Measurements from ENCODE around the gene SMARCC2. TPM values are rescaled to one million over a fixed set of nuclear protein-coding genes. Genes with fewer than 3 reads are reported as not detected.

Gene SMARCC2
- total and polyA plus RNA-seq, 9 of the 15 experiments (the other 6 are each of a cell fraction or from before 2014, with no cell fraction given): 11.9 to 86.0 (median 36.6) TPM

- TF ChIP-seq PTRF (tag; IDR thresholded peaks at IDR 0.05) (no peak), TAF7 (tag; IDR thresholded peaks at IDR 0.05) (peak; percentile 26; the same call in 1 of the 2 replicates), HOXB6 (CRISPR knock-in tag; IDR thresholded peaks at IDR 0.05; ENCODE audit: borderline replicate concordance) (0 out of 2 replicates have a peak, but pooled peaks have one; percentile 46), ETS2 (tag; IDR thresholded peaks at IDR 0.05; ENCODE audit: borderline replicate concordance, poor library complexity, severe bottlenecking) (no peak), RBM17 (IDR thresholded peaks at IDR 0.05; ENCODE audit: borderline replicate concordance, low read depth, low read length) (no peak), TCF7 (IDR thresholded peaks at IDR 0.05; ENCODE audit: borderline replicate concordance) (no peak), SOX6 (IDR thresholded peaks at IDR 0.05) (peak; percentile 70; the same call in 1 of the 2 replicates), BACH1 (tag; IDR thresholded peaks at IDR 0.05) (no peak), SMC3 (conservative IDR thresholded peaks at IDR 0.05; ENCODE audit: insufficient read depth, low read depth, low read length) (peak; percentile 31; the same call in 1 of the 2 replicates), NR3C1 (CRISPR knock-in tag; IDR thresholded peaks at IDR 0.05) (no peak), ZEB2 (IDR thresholded peaks at IDR 0.05) (peak; percentile 91), ZBTB17 (CRISPR knock-in tag; IDR thresholded peaks at IDR 0.05) (peak; percentile 84), CBX2 (IDR thresholded peaks at IDR 0.05; ENCODE audit: insufficient read depth, low read length, poor library complexity, severe bottlenecking) (no peak), CREM (IDR thresholded peaks at IDR 0.05; ENCODE audit: low read depth) (peak; percentile 87), ELF4 (CRISPR knock-in tag; IDR thresholded peaks at IDR 0.05) (peak; percentile 98), ID3 (CRISPR knock-in tag; IDR thresholded peaks at IDR 0.05) (no peak), ID3 (tag; IDR thresholded peaks at IDR 0.05) (no peak), YY1 (IDR thresholded peaks at IDR 0.05; ENCODE audit: borderline replicate concordance in 1 of 3, control insufficient read depth in 1 of 3, extremely low read depth in 1 of 3, insufficient read depth in 3 of 3, insufficient read length in 1 of 3, insufficient replicate concordance in 2 of 3, low read depth in 1 of 3, low read length in 2 of 3) (peak in 2 of 3 experiments; percentile 28 to 61), MEF2A (IDR thresholded peaks at IDR 0.05; ENCODE audit: control insufficient read depth, low read depth, low read length) (no peak), ZNF124 (CRISPR knock-in tag; IDR thresholded peaks at IDR 0.05) (no peak), NCOA1 (IDR thresholded peaks at IDR 0.05; ENCODE audit: low read depth) (peak; percentile 58; the same call in 1 of the 2 replicates), ZNF445 (CRISPR knock-in tag; IDR thresholded peaks at IDR 0.05; ENCODE audit: low read depth) (peak; percentile 85; the same call in 1 of the 2 replicates), TCF15 (CRISPR knock-in tag; IDR thresholded peaks at IDR 0.05) (no peak)
- TF ChIP-seq, protein P1, sequence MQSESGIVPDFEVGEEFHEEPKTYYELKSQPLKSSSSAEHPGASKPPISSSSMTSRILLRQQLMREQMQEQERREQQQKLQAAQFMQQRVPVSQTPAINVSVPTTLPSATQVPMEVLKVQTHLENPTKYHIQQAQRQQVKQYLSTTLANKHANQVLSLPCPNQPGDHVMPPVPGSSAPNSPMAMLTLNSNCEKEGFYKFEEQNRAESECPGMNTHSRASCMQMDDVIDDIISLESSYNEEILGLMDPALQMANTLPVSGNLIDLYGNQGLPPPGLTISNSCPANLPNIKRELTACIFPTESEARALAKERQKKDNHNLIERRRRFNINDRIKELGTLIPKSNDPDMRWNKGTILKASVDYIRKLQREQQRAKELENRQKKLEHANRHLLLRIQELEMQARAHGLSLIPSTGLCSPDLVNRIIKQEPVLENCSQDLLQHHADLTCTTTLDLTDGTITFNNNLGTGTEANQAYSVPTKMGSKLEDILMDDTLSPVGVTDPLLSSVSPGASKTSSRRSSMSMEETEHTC (IDR thresholded peaks at IDR 0.05): no peak
- TF ChIP-seq, protein P2, sequence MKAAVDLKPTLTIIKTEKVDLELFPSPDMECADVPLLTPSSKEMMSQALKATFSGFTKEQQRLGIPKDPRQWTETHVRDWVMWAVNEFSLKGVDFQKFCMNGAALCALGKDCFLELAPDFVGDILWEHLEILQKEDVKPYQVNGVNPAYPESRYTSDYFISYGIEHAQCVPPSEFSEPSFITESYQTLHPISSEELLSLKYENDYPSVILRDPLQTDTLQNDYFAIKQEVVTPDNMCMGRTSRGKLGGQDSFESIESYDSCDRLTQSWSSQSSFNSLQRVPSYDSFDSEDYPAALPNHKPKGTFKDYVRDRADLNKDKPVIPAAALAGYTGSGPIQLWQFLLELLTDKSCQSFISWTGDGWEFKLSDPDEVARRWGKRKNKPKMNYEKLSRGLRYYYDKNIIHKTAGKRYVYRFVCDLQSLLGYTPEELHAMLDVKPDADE (conservative IDR thresholded peaks at IDR 0.05; ENCODE audit: control insufficient read depth, low read depth, low read length): peak; percentile 76
Observed at GRCh38 chr12:56117778-56118687, 71.2 kb downstream of the SMARCC2 start, which contains the start of gene ZC3H10 (continued).

Data from K562 (cell line).